T-cell (primary cell): ENCODE results near the gene EML5. TPM values are rescaled to one million over a fixed set of nuclear protein-coding genes. Genes with fewer than 3 reads are reported as not detected.

Source experiments
- ATAC-seq, 4 experiments: fragments of 200-7000 bp in 3 of 4; fragments of 150-1000 bp in 1 of 4; cut with Tn5 transposase; replicated peaks in 1 of 4; 1 replicate in 3 of 4; 2 replicates in 1 of 4; pipeline ENCODE4 v1.10.0; 2021; ENCODE audit warnings: moderate library complexity in 3 of 4, mild to moderate bottlenecking in 2 of 4, moderate number of reproducible peaks in 1 of 4
- CTCF ChIA-PET, 2 donors: fragments of 300-600 bp; sonication (Branson Sonifier 250); formaldehyde crosslinking; loops; one replicate each; lab custom pipeline; 2022; ENCODE audit warnings: antibody characterized with exemption in 2 of 2; lab: Charles Lee
- POLR2A ChIA-PET, 2 donors: fragments of 300-600 bp; sonication (Branson Sonifier 250); formaldehyde crosslinking; loops; one replicate each; lab custom pipeline; 2022; ENCODE audit warnings: antibody characterized with exemption in 2 of 2; lab: Charles Lee
- DNase-seq, 35 experiments: peaks; one replicate each; pipeline versions ENCODE4 v3.0.0 to v3.0.0-alpha.2; 2013 to 2023
- H3K27ac ChIP-seq: one replicate; pipeline ENCODE4 v1.5.1; 2013; ENCODE audit warnings: low read length
- H3K27me3 ChIP-seq, 2 experiments: replicated peaks in 1 of 2; 1 replicate in 1 of 2; 2 replicates in 1 of 2; pipeline versions ENCODE4 v1.6.1 to v1.7.0; 2013; ENCODE audit warnings: low read length in 1 of 2, mixed read lengths in 1 of 2; ENCODE audit not compliant: control insufficient read depth in 2 of 2, insufficient read depth in 2 of 2; ENCODE audit errors: extremely low read depth in 1 of 2
- H3K36me3 ChIP-seq, 2 donors: 1 replicate in 1 of 2; 2 replicates in 1 of 2; pipeline versions ENCODE4 v1.6.1 to v1.7.0; 2013; ENCODE audit warnings: low read length in 1 of 2; ENCODE audit not compliant: control insufficient read depth in 2 of 2, insufficient read depth in 1 of 2; ENCODE audit errors: extremely low read depth in 1 of 2
- H3K4me1 ChIP-seq, 2 experiments: 1 replicate in 1 of 2; 2 replicates in 1 of 2; pipeline versions ENCODE4 v1.6.1 to v1.7.0; 2013; ENCODE audit warnings: low read length in 2 of 2, mixed read lengths in 1 of 2; ENCODE audit not compliant: insufficient read depth in 2 of 2, control insufficient read depth in 1 of 2; ENCODE audit errors: extremely low read depth in 1 of 2
- H3K4me3 ChIP-seq, 2 donors: 1 replicate in 1 of 2; 2 replicates in 1 of 2; pipeline versions ENCODE4 v1.5.1 to v1.7.0; 2013; ENCODE audit warnings: mild to moderate bottlenecking in 2 of 2, low read length in 1 of 2, moderate library complexity in 1 of 2; ENCODE audit not compliant: control insufficient read depth in 1 of 2; ENCODE audit errors: extremely low read depth in 1 of 2
- H3K9me3 ChIP-seq: 2 replicates; pipeline ENCODE4 v1.7.0; 2013
- H3K27ac Mint-ChIP-seq, 2 donors: one replicate each; pipeline ENCODE4 v1.8.0; 2020 to 2021; ENCODE audit warnings: mild to moderate bottlenecking in 2 of 2, mixed read lengths in 2 of 2
- H3K27me3 Mint-ChIP-seq, 2 donors: one replicate each; pipeline ENCODE4 v1.8.0; 2021 to 2022; ENCODE audit warnings: mixed read lengths in 2 of 2
- H3K36me3 Mint-ChIP-seq: one replicate; pipeline ENCODE4 v1.8.0; 2021; ENCODE audit warnings: mixed read lengths
- H3K4me1 Mint-ChIP-seq, 3 donors: one replicate each; pipeline ENCODE4 v1.8.0; 2020 to 2022; ENCODE audit warnings: mixed read lengths in 3 of 3, mild to moderate bottlenecking in 1 of 3
- H3K4me3 Mint-ChIP-seq, 3 donors: one replicate each; pipeline ENCODE4 v1.8.0; 2020 to 2022; ENCODE audit warnings: mild to moderate bottlenecking in 3 of 3, mixed read lengths in 3 of 3, moderate library complexity in 3 of 3
- H3K9me3 Mint-ChIP-seq, 3 donors: one replicate each; pipeline ENCODE4 v1.8.0; 2020 to 2022; ENCODE audit warnings: mixed read lengths in 3 of 3
- WGBS: methylation state at CpG from one replicate; pipeline ENCODE4 v1.1.5; 2013; ENCODE audit warnings: missing lambda C conversion rate; ENCODE audit not compliant: insufficient coverage; 5-methylcytosine and 5-hydroxymethylcytosine counted together
- total RNA-seq, 35 experiments: library from RNA in 6 of 35; stranded (reverse) in 6 of 35; fragments of 120-200 nt in 1 of 35; gene quantifications; one replicate each; pipeline versions ENCODE4 v1.2.1 to v1.2.4 and lab custom pipeline; 2013 to 2026

The EML5 gene
- total RNA-seq, 5 donors from 2014 or later (not counting 1 experiment from before 2014, with no cell fraction given) = 4.0 to 5.5 (median 4.9) TPM

- Histone ChIP-seq H3K4me1 (no peaks in the 10 kb centered on the region), H3K36me3 (no peaks in the 10 kb centered on the region), H3K9me3 (no peaks in the 10 kb centered on the region), H3K27me3 (no peaks in the 10 kb centered on the region), H3K4me3 (no peak overlapping the region), H3K27ac (no peak overlapping the region)
- Mint-ChIP-seq H3K27ac (no peak overlapping the region), H3K36me3 (peaks cover 6% of the 10 kb centered on the region), H3K9me3 (no peaks in the 10 kb centered on the region), H3K4me1 (no peaks in the 10 kb centered on the region), H3K4me3 (no peak overlapping the region), H3K27me3 (no peaks in the 10 kb centered on the region)
- POLR2A ChIA-PET = no interaction called here
- ATAC-seq (no peak), DNase-seq (no peak)
- CTCF ChIA-PET = no interaction called here
- WGBS = no CpG with 5 or more reads among the region's 1 CpG
These were observed 42.3 kb downstream of the EML5 start for GRCh38 chr14:88750413-88750812.

- no peak overlapping the region for H3K27ac ChIP-seq
- ATAC-seq (no peak), DNase-seq (no peak)
- H3K36me3 ChIP-seq = no peaks in the 10 kb centered on the region
- H3K4me3 ChIP-seq = no peak overlapping the region
- Mint-ChIP-seq H3K4me3 (no peak overlapping the region), H3K36me3 (peaks cover 6% of the 10 kb centered on the region), H3K27ac (no peak overlapping the region), H3K4me1 (no peaks in the 10 kb centered on the region), H3K9me3 (no peaks in the 10 kb centered on the region), H3K27me3 (no peaks in the 10 kb centered on the region)
- H3K27me3 ChIP-seq = no peaks in the 10 kb centered on the region
- H3K9me3 ChIP-seq = no peaks in the 10 kb centered on the region
- no CpG with 5 or more reads among the region's 1 CpG for WGBS
- POLR2A ChIA-PET = no interaction called here
- CTCF ChIA-PET = no interaction called here
- H3K4me1 ChIP-seq = no peaks in the 10 kb centered on the region
These were observed 43.6 kb downstream of the EML5 start for GRCh38 chr14:88749139-88749538.

- Histone ChIP-seq H3K27me3 (no peaks in the 10 kb centered on the region), H3K36me3 (no peaks in the 10 kb centered on the region), H3K4me3 (no peak overlapping the region), H3K4me1 (no peaks in the 10 kb centered on the region), H3K27ac (no peak overlapping the region), H3K9me3 (no peaks in the 10 kb centered on the region)
- POLR2A ChIA-PET = no interaction called here
- no peak overlapping the region for H3K4me3 Mint-ChIP-seq
- no peak for ATAC-seq
- no peak overlapping the region for H3K27ac Mint-ChIP-seq
- no peak for DNase-seq
- no peaks in the 10 kb centered on the region for H3K4me1 Mint-ChIP-seq
- H3K36me3 Mint-ChIP-seq = peaks cover 6% of the 10 kb centered on the region
- H3K27me3 Mint-ChIP-seq = no peaks in the 10 kb centered on the region
- CTCF ChIA-PET = no interaction called here
- WGBS = no CpG with 5 or more reads among the region's 1 CpG
- no peaks in the 10 kb centered on the region for H3K9me3 Mint-ChIP-seq
These were observed 44.5 kb downstream of the EML5 start for GRCh38 chr14:88748288-88748687.

- no CpG with 5 or more reads among the region's 1 CpG for WGBS
- Mint-ChIP-seq H3K4me1 (no peaks in the 10 kb centered on the region), H3K36me3 (peaks cover 6% of the 10 kb centered on the region), H3K9me3 (no peaks in the 10 kb centered on the region), H3K27me3 (no peaks in the 10 kb centered on the region), H3K27ac (no peak overlapping the region), H3K4me3 (no peak overlapping the region)
- Histone ChIP-seq H3K9me3 (no peaks in the 10 kb centered on the region), H3K4me3 (no peak overlapping the region), H3K27me3 (no peaks in the 10 kb centered on the region), H3K4me1 (no peaks in the 10 kb centered on the region), H3K27ac (no peak overlapping the region), H3K36me3 (no peaks in the 10 kb centered on the region)
- ATAC-seq (no peak), DNase-seq (no peak)
- POLR2A ChIA-PET = no interaction called here
- CTCF ChIA-PET = no interaction called here
These were observed 46.7 kb downstream of the EML5 start for GRCh38 chr14:88746052-88746451.

- WGBS = 81% methylated on average over 6 of the region's 9 CpGs
- Mint-ChIP-seq H3K9me3 (no peaks in the 10 kb centered on the region), H3K27me3 (no peaks in the 10 kb centered on the region), H3K27ac (no peak overlapping the region), H3K4me3 (no peak overlapping the region), H3K4me1 (no peaks in the 10 kb centered on the region), H3K36me3 (peaks cover 32% of the 10 kb centered on the region)
- Histone ChIP-seq H3K27me3 (no peaks in the 10 kb centered on the region), H3K36me3 (no peaks in the 10 kb centered on the region), H3K9me3 (no peaks in the 10 kb centered on the region), H3K27ac (no peak overlapping the region), H3K4me3 (no peak overlapping the region), H3K4me1 (no peaks in the 10 kb centered on the region)
- CTCF ChIA-PET = no interaction called here
- ATAC-seq (no peak), DNase-seq (no peak)
- POLR2A ChIA-PET = no interaction called here
These were observed 55.5 kb downstream of the EML5 start for GRCh38 chr14:88737245-88737644.

GRCh38 chr14:88733121-88733520 is 59.6 kb downstream of the EML5 start:
- Histone ChIP-seq H3K27me3 (no peaks in the 10 kb centered on the region), H3K36me3 (no peaks in the 10 kb centered on the region), H3K4me1 (no peaks in the 10 kb centered on the region), H3K9me3 (no peaks in the 10 kb centered on the region), H3K27ac (no peak overlapping the region), H3K4me3 (no peak overlapping the region)
- Mint-ChIP-seq H3K27me3 (no peaks in the 10 kb centered on the region), H3K27ac (no peak overlapping the region), H3K4me3 (no peak overlapping the region), H3K36me3 (peaks cover 26% of the 10 kb centered on the region), H3K4me1 (no peaks in the 10 kb centered on the region), H3K9me3 (no peaks in the 10 kb centered on the region)
- DNase-seq (no peak), ATAC-seq (no peak)
- WGBS = 67% methylated on average over 1 of the region's 2 CpGs
- CTCF ChIA-PET = interaction anchor here in 1 of 2 donors (0.6 kb wide), 1 partner anchor 10 kb away, joined by 3 read pairs; no protein-coding TSS in a partner anchor
- POLR2A ChIA-PET = no interaction called here

- Histone ChIP-seq H3K4me3 (no peak overlapping the region), H3K4me1 (no peaks in the 10 kb centered on the region), H3K27me3 (no peaks in the 10 kb centered on the region), H3K27ac (no peak overlapping the region), H3K36me3 (no peaks in the 10 kb centered on the region), H3K9me3 (no peaks in the 10 kb centered on the region)
- ChIA-PET CTCF (interaction anchor here in 1 of 2 donors (0.7 kb wide), 1 partner anchor 122 kb away, joined by 5 read pairs; no protein-coding TSS in a partner anchor), POLR2A (no interaction called here)
- Mint-ChIP-seq H3K27me3 (no peaks in the 10 kb centered on the region), H3K9me3 (no peaks in the 10 kb centered on the region), H3K36me3 (peaks cover 8% of the 10 kb centered on the region), H3K4me1 (no peaks in the 10 kb centered on the region), H3K4me3 (no peak overlapping the region), H3K27ac (no peak overlapping the region)
- DNase-seq (no peak), ATAC-seq (no peak)
These were observed 63.6 kb downstream of the EML5 start for GRCh38 chr14:88729159-88729558.
